ENCODE measurements around the gene KLHL29.

GRCh38 chr2:23504591-23504990 is 119.6 kb downstream of the KLHL29 start:
- TF ChIP-seq EZH2 (IDR thresholded peaks at IDR 0.05; ENCODE audit: low read length, unreplicated experiment) (no peak), CTCF (conservative IDR thresholded peaks at IDR 0.05; ENCODE audit: low read depth, low read length) (no peak), EZH2phosphoT487 (IDR thresholded peaks at IDR 0.05; ENCODE audit: borderline replicate concordance, low read length) (no peak)
